HG02973 (cell line): ENCODE data around the gene CACNA2D3.

Source experiments
- ATAC-seq: cut with Tn5 transposase; IDR thresholded peaks from one replicate; pipeline ENCODE4 v1.9.1; 2021; ENCODE audit warnings: moderate library complexity; ENCODE audit not compliant: unreplicated experiment

Gene CACNA2D3

DNA sequence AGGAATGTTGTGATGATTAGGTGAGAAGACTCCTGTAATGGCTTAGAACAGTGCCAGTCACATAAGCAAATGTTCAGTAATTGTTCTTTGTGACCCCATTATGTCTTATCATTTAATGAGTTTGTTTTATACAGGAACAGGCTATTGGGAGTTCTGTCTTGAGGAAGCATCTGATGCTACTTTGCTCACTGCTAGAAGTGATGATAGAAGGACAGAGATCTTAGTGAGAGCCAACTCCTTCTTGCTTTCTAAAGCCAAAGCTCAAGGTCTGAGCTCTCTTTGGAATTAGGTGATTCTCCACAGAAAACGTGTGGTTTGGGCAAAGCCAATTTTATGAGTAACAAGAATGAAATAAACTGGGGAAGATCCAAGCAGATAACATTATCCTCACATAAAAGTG lies 590.7 kb downstream of the CACNA2D3 start:
- no peak for ATAC-seq

DNA sequence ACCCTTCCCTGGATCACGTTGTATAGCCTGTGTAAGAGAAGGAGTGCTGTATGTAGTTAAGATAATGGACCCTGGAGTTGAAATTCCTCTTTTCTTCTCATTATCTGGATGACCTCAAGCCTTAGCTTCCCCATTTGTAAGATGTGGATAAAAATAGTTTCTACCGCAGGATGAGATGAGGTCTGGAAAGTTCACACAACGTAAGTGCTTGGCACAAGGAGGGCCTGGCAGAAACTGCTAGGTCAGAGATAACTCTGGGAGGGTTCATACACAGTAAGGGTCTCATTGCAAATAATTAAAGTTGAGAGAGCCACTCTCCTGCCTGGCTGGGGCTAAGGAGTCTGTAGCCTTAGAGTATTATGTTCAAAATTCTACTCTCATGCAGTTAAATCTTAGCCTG lies 591.1 kb downstream of the CACNA2D3 start:
- no peak for ATAC-seq

DNA sequence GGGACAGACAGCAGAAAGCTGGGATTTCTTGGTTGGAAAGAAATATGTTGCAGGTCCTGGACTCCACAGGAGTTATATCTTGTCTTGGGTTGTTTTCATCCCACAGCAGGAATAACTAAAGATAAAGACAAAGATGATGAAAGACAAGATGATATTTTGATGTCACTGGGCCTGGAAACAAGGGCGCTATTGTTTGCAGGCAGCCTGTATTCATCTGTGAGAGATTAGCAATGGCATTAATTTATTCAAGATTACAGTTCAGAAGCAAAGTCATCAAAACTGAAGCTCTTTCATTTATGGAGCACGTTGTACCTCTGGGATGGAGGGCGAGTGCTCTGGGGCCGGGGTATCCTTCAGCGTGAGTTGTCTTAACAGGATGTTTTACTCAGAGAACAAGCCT lies 591.7 kb downstream of the CACNA2D3 start:
- no peak for ATAC-seq

DNA sequence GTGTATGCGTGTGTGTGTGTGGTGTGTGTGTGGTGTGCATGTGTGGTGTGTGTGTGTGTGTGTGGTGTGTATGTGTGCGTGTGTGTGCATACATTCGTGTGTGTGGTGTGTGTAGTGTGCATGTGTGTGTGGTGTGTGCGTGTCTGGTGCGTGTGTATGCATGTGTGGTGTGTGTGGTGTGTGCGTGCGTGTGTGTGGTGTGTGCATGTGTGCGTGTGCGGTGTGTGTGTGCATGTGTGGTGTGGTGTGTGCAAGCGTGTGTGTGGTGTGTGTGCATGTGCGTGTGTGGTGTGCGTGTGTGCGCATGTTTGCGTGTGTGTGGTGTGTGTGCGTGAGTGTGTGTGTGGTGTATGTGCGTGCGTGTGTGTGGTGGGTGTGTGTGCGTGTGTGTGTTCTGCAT lies 595.2 kb downstream of the CACNA2D3 start:
- no peak for ATAC-seq

DNA sequence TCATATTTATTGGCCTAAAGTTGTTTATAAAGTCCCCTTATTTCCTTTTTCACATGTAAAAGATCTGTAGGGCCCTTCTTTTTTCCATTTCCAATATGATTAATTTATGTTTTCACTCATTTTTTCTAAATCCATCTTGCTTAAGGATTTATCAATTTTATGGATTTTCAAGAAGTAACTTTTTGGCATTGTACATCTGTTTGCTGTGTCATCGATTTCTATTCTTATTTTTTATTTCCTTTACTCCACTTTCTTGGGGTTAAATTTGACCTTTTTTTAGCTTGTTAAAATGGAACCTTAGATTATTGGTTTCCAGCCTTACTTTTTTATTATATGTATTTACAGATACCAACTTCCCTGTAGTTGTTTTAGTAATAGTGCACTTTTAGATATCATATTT lies 597.6 kb downstream of the CACNA2D3 start:
- ATAC-seq, result no peak

DNA sequence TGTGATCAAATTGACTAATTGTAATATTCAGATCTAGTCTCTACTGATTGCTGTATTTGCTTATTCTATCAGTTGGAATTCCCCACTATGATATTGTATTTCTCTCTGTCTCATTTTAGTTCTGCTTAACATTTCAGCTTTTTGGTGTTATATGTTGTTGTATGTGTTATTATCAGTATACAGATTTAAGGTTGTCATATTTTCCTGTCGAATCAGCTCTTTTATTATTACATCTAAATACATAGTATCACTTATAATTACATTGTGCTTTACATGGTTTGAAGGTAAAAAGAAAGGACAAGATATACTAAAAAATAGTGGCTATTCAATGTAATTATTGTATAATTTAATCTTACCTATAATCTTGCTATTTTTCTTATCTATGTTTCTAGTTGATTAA lies 598.3 kb downstream of the CACNA2D3 start:
- no peak for ATAC-seq

DNA sequence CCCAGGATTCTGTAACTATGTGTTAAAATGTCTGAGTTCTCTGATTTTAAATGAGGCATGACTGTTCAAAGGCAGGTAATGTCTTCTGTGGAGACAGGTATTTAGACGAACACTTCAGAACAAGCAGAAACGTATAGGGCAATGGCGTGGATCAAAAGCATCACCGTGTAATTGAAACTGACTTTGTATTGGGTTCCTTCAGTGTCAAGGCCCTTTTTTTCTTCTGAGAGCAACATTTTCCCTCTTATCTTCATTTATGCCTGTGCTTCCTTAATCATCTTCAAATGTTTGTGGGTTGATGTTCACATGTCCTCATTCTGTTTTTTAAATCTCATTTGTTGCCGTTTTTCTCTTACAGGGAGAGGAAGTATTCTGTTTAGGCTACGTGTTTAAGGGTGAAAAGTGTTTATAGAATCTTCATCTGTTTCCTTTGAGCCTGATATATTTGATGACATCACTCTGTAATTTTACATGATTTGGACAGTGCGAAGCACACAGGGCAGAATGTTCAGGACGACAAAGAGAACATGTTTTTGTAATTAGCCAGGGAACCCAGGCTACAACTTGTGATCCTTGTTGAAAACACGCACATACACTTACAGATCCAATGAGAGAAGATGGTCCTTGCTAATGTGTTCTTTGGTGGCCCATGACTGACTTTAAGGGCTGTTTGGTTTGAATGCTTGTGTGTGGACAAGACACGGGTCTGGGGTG lies 609.5 kb downstream of the CACNA2D3 start:
- ATAC-seq, result no peak

DNA sequence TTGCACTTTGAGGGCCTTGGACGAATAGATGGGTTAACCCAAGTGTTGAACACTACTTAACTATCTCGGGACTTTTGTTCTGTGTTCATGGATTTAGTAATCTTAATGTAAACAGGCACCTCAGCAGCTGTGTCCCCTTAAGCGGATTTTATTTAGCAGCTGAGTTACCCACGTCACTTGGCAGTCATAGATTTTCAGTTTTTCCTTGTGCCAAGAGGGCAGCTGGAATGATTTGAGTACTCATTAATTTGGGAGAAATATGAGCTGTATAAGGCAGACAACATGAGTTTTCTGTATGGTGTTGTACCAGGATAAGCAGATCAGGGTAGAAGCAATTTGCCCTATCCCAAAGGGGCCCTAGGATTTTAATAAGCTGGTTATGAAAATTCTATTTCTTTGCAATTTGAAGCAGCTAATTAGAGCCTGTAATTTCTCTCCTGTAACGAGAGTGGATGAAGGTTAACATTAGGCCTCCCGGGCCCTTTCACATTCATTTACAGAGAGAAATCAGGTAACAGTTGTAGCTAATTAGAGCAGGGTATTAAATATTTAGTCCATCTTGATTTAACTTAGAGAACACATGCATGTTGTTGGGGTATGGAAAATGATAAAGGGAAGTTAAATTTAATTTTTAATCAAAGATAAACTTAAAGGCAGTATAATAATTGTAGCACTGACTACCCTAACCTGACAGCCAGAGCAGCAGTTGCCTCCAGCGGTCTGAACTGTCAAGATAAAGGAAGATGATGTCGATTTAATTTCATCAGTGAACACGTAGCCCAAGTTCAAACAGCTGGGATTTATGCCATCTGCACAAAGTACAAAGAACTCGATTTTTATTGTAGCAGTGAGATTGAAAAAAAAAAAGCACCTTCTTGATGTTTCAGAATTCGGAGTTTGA lies 611.0 kb downstream of the CACNA2D3 start:
- no peak for ATAC-seq

DNA sequence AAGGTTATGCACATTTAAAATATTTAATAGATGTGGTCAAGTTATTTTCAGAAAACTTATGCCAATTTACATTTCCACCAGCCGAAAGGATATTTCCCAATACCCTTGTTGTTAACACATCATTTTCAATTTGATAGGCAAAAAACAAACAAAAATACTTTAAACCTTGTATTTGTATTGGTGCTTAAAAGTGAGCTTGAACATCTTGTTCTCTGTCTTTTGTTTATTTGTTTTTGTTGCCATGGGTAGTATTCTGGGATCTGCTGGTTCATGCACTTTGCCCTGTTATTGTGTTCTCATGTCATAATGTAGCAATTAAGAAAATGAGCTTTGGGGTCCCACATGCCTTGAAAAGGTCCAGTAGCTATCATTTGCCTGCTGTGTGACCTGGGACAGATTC lies 614.1 kb downstream of the CACNA2D3 start:
- ATAC-seq, result no peak

DNA sequence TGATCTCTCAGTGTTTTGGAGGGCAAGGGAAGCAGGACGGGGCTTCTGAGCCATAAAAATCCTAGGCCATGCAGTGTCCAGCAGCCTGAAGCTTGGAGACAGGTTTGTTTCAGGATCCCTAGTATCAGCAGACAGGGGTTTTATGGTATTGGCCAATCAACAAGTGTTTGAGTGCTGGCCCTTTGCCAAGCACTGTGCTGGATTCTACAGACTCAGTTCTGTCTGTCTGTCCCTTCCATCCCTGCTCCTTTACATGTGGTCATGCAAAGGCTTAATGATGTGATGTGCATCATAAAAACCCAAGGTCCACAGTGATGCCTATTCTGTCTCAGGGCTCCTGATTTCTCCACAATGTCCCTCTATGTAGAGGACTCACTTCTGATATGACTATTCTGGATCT lies 621.4 kb downstream of the CACNA2D3 start:
- no peak for ATAC-seq

DNA sequence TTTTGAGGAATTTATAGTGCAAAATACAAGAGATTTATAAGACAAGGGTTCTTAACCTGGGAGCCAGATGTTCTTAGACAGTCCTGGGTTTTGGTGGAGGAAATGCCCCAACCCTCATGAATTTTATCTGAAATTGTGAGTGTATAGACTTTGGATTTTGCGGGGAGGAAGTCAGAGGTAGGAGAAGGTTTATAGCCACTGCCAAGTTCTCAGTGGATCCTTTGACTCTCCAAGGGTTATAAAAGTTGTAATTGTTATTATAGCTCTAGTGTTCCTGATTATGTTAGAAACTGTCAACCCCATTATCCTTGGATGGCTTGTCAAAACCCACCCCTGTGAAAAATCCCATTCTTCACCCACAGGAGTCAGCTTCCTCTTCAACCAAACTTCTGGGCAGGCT lies 621.9 kb downstream of the CACNA2D3 start:
- no peak for ATAC-seq

DNA sequence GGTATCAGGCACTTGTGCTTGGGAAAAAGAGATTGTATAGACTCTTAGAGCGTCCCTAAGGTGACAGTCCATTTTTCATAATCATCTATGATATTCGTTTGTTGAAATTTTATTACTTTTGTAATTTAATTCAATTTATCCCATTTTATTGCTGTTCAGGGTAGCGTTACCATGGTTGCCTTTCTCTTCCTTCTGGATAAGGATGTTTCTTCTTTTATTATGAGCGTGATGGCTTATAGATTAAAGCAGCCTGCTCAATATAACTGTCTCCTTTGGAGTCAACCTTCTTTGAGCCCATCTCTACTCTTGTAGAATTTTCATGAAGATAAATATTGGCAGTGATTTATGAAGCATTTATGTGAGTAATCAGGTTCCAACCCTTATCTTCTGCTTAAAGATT lies 623.5 kb downstream of the CACNA2D3 start:
- ATAC-seq, result no peak

DNA sequence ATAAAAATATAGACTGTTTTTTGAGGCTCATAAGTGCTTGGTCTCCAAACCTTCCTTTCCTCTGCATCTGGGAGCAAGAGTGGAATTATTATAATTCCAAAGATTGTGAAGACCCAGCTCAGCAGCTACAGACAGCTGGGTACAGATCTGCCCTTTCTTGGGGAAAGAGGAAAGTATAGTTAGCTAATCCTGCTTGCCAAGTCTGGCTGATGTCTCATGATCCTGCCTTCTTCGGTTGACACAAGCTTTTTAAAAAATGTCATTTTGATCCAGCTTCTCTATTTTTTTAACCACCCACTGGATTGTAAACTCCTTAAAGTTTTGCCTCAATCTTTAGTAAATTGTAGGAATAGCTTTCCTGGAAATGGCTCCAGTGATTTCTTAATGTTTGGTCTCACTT lies 624.4 kb downstream of the CACNA2D3 start:
- ATAC-seq, result no peak

DNA sequence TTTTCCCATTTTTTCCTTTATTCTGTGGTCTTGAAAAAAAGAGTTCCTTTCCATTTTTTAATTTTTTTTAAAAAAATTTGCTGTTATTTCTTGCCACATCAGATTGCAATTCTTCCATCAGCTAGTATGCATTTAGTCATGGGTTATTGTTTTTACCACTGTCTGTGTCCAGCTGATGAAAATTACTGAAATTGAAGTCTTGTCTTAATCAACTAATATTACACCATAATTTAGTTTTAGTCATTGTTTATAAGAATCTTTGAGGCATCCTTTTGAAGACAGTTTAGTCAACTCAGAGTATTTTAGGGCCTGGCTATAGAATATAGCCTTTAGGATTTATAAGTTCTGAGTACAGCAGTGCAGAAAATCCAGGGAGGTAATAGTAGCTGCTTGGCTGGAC lies 633.4 kb downstream of the CACNA2D3 start:
- no peak for ATAC-seq

DNA sequence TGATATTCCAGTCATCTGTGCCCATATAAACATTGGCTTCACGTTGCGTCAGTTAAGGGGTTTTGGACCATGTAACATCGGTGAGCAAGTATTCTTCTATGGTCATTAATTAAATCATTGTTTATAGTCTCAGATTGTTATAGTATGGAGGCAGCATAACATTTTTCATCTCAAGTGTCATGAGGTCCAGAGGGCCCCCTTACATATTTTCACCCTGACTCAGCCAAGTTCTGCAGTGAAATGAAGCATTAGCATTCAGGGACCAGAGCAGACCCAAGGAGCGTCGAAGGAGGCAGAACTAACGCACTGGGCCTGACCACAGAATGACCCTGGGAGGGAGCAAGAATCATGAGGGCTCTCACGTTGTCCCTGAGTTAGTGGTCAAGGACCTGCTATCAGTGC lies 634.0 kb downstream of the CACNA2D3 start:
- no peak for ATAC-seq

DNA sequence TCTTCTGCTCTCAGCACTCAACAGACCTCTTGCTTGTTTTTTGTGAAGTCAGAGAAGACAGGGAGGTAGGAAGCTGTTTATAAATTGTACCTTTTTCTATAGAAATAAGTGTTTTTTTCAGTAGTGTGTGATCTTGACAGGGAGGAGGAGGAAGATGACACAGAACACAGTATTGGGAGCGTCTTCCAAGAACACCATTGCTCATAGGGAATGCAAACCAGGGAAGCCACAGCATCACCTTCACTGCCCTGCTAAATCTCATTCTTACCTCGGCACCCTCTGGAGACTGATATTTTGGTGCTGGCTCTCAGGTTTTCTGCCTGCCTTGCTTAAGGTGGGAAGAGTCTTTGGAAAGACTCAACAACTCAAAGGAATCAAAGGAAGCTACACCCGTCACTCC lies 636.1 kb downstream of the CACNA2D3 start:
- no peak for ATAC-seq

DNA sequence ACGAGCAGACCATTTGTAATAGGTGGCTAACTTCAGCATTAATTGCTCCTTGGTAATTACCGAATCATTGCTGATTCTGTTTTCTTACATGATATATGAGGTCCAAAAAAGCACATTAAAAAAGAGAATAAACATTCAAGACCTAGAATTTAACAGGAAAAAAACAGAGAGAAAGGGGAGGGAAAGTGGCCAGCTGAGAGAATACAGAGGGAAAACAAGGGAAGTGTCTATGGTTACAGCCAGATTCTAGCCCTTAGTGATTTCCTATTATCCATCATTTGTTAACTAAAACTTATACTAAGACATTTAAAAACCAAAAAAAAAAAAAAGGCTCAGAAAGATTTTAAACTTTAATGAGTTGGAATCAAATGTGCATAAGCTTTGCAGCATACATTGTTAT lies 636.8 kb downstream of the CACNA2D3 start:
- no peak for ATAC-seq

DNA sequence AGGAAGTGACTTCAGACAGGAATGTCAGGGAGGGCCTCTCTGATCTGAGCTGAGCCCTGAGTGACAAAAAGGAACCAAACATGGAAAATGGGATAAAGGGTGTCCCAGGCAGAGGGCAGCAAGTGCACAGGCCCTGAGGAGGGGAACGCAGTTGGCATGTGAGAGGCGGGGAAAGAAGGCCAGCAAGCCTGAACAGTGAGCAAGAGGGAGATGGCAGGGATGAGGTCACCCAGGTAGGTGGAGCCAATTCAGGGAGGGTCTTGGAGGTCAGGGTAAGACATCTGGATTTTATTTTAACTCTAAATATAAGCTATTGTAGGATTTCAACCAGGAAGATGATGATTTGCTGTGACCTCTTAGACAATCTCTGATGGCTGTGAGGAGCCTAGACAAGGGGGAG lies 637.8 kb downstream of the CACNA2D3 start:
- no peak for ATAC-seq

DNA sequence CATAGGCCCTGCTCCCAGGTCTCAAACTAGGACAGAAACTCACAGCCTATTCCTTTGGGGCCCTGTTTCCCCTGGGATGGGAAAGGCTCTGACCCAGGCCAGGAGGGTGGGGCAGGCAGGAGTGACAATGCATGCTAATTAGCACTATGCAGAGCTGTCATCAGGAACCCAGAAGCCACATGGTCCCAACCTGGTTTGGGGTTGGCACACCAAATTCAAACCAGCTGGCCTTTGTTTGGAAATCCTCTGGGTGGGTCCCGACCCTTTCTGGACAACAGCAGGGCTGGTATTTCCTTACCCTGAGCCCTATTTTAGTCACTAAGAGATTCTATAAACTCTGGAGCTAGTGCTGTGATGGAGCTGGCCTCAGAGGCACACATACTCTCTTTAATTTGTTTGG lies 639.3 kb downstream of the CACNA2D3 start:
- ATAC-seq, result no peak

DNA sequence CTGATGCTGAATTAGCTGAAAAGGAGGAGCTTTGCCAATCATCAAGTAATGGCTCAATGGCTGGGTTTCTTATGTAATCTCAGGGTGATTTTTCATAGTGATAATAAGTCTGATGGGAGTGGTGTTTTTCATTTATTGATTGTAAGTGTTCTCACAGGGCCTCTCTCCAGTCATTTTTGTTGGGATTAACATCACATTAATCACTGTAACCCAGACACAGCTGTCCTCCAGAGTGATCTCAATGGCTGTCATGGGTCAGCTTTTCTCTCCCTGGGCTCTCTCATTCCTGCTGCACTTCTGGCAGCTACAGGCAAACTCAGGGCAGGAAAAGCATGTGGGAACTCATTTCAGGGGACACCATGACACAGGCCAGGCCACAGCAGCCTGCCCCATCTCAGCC lies 642.6 kb downstream of the CACNA2D3 start:
- no peak for ATAC-seq

DNA sequence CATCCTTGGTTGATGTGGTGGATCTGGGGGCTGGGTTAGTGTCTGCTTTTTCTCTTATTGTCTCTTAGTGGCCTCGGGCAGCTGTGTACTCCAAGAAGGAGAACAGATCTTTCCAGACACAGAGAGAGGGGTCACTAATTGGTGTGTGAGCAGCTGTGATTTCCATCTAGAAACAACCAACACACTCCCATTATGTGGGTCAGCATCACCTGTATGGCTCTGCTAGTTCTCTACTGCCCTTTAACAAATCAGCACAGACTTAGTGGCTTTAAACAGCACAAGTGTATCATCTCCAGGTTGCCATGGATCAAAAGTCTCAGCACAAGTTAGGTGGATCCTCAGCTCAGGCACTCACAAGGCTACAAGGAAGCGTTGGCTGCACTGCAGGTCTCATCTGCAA lies 648.7 kb downstream of the CACNA2D3 start:
- no peak for ATAC-seq

DNA sequence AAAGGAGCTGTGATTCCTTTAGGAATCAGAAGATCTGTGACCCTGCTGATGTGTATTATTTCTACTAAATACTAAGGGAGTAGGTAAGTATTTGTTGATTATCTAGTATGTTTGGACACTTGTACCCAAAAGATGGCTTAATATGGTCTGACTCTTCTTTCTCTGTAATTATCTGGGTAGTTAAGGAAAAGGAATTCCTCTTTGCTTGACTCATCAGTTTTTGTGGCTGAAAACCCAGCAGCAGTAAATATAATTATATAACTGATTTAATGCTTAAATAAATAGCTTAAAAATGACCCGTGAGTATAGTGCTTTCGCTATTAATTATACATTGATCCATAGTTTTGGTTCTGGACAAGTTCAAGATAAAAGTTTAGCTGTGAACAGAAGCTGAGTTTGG lies 649.7 kb downstream of the CACNA2D3 start:
- no peak for ATAC-seq
